GM19438 (cell line): ENCODE measurements around the gene MFAP4.

ENCODE experiments used
- ATAC-seq: cut with Tn5 transposase; IDR thresholded peaks from one replicate; pipeline ENCODE4 v1.9.1; 2021; ENCODE audit warnings: low read depth; ENCODE audit not compliant: unreplicated experiment

Gene MFAP4

DNA sequence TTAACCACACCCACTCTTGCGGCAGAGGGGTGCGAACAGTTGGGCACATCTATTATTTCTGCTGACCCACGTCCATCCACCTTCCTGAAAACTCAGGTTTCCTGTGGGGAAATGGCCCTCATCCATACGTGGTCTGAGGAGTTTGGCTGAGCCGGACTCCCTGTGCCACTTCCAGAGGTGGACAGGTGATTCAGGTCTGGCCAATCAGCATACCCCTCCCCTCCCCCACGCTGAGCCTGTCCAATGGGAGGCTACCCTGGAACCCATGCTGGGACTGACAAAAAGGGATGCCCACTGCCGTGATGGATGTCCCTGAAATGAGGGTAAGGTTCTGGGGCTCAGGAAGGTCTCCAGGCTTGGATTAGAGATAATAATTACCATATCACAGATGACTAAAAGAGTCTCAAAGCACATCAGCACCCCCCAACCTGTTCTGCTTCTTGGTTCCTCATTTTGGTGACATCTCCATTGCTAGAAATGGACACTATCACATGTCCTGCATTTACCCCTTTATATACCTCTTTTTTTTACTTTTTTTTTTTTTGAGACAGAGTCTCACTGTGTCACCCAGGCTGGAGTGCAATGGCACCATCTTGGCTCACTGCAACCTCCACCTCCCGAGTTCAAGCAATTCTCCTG is 14.0 kb downstream of the MFAP4 start:
- ATAC-seq: no peak

DNA sequence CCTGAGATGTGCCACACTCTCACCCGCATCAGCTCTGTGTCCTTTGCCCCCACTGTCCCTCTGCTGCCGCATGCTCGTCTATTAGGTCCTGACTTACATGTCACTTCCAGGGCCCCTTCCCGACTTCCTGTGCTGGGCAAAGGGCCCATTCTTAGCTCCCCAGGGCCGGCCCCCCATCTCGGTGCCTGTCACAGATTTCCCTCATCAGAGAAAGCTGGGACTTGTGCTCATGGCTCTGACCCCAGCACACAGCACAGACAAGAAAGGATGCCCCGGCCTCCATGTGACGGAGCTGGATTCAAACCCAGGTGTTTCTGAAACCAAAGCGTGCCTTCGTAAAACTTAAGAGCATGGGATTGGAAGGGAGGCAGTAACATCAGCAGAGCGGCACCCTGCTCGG is 14.6 kb downstream of the MFAP4 start:
- no peak for ATAC-seq

DNA sequence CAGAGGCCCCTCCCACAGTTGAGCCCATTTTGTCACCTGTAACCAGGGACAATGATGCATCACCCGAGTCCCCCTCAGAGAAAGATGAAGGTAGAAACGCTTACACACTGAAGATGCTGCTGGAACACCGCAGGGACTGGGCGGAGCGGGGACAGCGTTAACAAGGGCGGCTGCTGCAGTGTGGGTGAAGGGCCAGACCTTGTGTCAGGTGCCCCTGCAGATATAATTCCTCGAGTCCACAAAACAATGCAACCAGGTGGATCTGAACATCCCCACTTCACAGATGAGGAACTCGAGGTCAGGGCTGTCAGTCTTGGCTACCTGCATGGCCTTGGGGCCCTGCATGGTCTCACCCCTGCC is 15.0 kb downstream of the MFAP4 start:
- ATAC-seq: no peak

DNA sequence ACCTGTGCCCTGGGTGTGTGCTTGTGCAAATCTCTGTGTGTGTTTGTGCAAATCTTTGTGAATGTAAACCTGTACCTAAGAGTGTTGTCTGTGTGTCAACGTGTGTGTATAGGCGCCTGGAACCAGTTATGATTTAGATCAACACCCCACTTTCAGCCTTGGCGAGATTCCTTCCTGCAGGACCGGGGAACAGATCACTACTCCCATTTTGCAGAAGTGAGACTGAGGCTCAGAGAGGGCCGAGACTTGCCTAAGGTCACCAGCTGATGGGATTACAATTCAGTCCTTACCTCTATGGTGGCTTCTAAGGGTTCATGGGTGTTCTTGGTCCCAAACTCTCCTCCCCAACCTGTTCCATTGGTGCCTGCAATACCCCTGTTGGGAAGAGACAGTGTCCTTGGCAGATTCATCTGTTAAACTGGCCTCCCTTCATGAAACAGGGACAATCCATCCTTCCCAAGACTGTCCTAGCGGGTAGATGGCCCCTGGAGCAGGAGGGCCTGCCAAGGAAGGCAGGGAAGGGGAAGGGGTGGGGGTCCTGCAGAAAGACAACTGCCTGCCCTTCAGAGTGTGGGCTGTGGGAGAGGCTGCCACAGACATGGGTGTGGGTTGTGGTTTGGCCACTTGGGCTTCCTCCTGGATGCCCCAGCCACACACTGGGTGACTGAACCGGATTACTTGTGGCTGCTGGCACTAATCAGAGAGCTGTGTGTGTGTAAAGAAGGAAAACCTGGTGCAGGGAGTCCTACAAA is 15.6 kb downstream of the MFAP4 start:
- ATAC-seq: no peak

DNA sequence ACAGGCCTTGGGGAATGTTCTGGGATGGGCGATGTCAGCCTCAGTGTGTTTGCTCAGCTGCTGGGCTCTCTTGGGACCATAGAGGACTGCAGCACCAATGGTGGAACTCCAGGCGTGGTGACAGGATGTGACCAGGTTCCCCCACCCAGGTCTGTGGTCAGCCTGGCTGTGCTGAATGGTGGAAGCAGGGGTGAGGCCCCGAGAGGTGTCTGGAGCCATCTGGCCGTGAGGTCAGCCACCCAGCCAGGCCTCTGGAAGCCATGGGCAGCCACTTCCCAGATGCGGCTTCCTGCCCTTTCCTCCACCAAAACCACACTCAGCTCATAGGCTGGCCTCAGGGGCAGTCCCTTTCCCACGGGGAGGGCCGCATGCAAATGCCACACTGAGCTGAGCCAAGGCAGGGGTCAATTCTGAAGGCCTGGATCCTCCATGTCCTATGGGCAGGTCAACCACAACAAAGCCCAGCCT is 16.5 kb downstream of the MFAP4 start:
- peak; percentile 86 for ATAC-seq

DNA sequence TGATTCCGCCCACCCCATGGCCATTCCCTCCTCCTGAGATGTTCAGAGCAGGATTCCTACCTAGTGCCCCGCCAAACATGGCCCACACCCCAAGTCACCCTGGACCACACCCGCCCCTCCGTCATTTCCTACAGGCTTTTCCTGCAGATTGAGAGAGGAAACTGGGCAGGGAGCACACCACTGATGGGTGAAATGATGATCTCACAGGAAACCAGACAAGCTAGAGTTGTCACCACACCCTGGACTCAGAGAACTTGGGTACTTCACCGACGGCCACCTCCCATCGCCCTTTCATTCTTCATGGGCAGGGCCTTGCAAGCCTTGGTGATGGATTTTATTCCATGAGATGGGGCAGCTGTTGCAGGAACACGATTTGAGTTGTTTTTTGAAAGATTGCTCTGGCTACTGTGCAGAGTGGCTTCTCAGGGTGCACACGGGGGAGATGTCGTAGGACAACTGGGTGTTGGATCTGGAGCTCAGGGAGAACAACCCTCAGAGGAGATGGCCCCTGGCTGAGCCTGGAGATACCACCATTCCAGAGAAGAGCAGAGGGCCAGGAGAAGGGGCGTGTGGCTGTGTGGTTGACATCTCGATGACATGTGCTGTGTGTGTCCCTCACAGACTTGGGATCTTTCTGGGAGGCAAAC is 17.0 kb downstream of the MFAP4 start:
- ATAC-seq: peak; percentile 7

DNA sequence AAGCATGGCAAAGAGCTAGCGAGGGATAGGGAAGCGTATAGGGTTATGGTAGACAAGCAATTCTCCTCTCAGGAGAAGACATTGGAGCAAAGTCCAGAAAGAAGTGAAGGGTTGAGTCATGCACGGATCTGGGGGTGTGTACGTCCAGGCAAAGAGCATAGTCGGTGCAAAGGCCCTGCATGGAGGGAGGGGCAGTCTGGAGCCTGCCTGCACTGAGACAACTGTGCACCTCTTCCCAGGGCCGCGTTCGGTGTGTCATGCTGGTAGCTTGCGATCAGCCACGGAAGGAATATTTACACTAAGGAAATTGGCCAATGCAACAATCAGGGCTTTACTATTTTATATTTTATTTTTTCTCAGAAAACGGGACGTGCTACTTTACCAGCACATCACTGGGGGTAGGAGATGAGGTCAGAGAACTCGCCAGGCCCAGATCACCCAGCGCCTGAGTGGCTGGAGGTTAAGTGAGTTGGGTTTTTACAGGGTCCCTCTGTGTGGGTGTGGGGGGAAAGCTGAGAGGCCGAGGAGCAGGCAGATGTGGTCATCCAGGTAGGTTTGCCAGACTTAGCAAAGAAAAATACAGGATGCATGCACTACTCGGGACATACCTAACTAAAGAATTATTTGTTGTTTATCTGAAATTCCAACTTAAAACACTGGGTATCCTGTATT is 17.7 kb downstream of the MFAP4 start:
- ATAC-seq: no peak

DNA sequence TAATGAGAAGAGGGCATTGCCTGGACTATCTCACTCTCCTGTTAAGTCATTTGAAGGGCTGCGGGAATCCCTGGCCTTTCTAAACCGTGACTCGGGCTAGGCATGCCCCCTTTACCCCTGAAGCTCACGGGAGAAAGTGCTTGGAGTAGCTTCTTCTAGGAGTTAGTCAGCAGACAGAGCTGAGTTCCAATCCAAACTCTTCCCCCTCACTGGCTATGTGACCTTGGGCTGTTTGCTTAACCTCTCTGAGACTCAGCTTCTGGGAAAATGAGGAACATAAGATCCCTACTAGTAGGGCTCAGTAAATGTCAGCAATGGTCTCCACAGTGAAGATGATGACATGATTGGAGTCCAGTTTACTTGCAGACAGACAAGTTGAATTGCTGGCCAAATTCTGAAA is 18.8 kb downstream of the MFAP4 start:
- ATAC-seq: no peak

DNA sequence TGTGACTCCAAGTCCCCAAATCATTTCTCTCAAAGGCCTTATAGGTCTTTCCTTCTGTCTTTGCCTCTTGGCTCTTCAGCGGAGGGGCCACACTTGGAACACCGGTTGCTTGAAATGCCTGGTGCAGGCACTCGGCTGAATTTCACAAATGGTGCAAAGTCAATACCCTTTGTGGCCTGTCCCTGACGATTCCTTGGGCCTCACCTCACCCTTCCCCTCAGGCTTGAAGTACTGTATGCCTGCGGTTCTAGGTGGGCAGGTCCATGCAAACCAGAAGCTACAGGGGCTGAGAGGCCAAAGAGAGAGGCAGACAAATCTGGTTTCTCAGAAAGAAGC is 20.4 kb downstream of the MFAP4 start:
- no peak for ATAC-seq

DNA sequence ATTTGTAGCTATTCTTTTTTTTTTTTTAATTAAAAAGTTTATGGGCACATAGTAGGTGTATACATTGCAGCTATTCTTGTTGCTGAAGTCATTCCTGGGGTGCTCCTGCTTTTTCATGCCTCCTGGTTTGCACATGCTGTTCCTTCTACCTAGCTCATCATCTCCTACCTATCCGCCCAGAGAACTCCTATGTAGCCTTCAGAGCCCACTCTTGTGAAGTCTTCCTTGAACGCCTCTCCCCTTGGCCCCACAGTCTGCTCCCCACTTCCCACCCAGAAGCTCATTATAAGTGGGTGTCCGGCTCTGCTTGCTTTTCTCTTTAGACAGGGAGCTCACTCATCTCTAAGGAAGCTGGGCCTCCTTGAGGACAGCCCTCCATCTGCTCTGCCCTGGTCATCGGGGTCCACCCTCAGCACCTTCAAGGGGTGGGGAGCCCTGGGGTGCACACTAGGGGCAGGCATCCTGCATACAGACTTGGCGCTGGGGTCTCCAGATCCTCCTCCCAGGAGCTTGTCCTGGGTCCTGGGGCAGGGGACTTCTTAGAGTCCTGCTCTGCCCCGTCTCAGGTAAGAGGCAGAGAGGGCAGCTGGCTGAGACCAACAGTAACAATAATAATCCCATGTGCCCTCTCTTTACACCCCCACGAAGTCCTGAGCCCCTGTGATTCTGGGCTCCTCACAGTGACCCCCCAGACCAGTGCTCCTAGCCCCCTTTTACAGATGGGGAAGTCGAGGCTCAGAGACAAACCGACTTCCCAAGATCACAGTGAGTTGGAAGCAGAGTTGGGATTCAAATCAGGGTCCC is 21.0 kb downstream of the MFAP4 start:
- no peak for ATAC-seq

DNA sequence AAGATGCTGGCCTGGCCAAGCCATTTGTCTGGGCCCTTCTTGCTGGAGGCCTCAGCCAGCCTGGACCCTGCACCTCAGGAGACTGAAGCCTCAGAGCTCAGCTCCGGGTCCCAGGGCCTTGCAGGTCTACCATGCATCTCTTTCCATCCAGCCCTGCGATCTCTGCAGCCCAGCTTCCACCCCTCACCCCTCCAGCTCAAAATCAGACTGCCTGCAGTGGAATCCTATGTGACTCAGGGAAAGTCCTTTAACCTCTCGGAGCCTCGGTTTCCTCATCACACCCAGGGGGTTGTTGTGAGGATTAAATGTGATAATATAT is 21.5 kb downstream of the MFAP4 start:
- ATAC-seq: no peak

DNA sequence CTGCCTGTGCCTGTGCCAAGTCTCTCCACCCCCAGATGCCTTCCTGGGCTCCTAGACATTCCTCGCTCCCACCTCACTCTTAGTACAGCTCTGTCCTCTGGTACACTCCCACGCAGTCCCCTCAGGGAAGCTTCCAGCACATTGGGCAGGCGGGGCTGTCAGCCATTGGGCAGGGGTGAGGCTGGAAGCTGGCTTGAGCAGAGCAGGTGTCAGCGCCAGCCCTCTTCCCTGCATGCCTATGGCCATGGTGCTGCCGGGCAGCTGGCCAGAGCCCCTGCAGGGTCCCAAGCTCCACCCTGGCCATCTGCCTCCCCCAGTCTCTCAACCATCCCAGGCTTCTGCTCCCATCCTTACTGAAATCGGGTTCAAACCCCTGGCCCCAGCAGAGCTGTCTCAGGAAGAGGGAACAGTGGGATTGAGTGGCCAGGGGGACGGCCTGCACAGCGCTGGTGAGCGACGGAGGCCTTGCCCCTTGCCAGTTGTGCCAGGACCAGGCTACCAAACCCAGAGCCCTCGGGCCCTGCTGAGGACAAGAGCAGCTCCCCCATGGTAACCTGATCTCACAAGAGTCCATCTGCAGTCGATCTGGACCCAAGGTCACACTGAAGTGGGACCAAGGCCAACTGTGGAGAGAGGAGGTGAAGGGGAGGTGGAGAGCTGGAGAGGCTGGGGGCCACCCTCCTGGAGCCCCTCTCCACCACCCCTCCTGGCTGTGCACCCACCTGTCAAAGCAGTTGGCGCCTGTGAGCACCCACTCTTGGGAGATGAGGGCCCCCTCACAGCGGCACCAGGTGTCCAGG is 22.1 kb downstream of the MFAP4 start:
- no peak for ATAC-seq

DNA sequence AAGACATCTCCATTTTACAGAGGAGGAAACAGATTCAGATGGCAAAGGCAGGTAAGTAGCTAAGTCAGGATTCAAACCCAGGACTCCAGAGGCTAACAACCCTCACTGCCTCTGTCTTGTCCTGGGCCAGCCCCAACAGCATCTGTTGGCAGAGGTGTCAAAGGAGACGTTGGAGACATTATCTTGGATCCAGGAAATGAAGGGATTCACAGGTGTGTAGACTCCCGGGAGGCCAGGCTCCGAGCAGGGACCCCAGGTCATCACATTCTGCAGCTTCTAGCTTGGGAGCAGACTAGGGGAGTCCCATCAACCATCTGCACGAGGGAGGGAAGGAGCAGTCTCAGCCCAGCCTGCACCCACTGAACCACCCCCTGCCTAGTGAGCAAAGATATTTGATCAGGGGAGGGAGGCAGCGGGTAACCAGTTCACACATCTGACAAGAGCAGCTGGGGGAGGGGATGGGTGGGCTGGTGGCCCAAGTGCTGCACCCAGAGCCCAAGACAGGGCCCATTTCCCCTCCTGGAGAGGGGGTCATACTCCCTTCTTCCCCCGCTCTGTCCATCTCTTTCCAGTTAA is 23.4 kb downstream of the MFAP4 start:
- ATAC-seq: no peak

DNA sequence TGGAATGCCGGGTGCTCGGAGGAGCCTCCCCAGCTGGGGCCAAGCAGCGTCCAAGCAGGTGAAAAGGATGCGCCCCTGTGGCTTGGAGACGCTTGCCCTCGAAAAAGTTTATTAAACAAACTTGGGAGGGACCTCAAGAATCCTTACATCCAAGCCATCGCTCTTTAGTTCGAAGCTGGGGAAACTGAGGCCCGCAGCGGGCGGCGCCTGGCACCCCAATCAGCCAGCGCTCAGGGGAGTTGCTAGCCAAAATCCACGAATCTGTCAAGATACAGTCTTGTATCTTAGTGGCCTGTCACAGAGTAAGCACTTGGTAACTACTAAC is 23.9 kb downstream of the MFAP4 start:
- ATAC-seq: no peak

DNA sequence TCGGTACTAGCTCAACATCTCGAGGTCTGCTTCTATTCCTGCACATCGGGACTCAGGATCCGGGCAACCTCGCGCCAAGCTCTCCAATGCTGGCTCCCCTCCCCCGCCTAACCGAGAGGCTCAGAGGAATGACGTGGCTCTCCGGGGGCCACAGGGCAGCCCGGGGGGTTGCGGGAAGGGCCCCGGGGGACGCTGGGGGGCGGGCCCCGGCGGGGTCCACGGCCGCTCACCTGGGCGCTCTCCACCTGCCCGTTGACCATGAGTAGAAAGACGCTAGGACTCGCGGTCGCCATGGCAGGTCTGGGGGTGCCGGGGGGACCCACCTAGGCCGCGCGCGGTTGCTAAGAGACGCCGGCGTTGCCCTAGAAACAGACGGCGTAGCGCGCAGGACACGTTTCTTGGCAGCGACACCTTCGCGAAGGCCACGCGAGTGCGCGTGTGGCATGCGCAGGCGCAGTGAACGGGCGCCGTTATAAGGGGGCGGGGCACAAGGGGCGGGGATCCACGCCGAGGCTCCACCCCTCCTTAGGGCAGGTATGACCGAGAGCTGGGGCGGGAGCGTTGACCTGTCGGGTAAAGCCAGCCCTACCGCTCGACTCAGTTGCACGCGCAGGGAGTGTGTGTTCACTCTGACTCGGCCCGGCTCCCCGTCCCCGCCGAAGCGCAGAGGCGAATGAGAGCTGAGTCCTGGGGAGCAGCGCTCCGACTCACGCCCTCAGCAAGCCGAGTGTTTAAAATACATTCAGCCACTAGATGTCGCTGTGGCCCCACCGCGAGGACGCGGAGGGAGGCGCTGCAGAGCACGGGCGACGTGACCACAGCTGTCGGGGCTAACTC is 24.5 kb downstream of the MFAP4 start, which contains the start of gene B9D1:
Gene B9D1, minus strand, starts transcription at position 447 of the 837 bp plus-strand sequence. Its CDS starts 154 bp downstream, at position 293.
- ATAC-seq: peak; percentile 80

DNA sequence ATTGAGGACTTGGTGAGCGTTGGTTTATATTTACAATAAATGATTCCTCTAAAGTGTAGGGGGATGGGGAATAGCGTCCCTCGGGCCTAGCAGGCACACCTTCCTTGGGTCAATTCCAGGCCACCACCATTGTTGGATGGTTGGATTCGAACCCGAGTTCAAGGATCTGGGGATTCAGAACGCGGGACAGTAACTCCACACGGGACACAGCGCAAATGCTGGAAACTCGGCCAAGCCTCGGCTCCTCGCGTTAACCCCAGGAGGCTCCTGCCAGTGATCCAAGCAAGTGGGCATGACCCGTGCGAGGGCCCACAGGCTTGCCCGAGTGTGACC is 25.1 kb downstream of the MFAP4 start:
- ATAC-seq: no peak

DNA sequence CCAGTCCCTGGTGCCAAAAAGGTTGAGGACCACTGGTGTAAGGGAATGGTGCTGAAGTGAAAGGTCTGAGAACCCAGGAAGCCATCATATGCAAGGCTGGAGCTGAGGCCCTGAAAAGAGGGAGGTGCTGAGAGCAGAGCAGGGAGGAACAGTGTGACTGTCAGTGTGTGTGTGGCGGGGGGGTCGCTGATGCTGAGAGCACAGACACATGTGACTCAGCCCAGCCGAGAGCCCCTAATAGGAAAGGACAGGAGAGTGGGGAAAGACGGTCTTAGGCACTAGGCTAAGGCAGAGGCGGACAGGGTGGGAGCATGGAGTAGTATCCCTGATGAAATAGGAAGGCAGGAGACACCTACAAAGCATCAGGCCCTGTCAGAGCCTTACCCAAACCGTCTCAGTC is 25.7 kb downstream of the MFAP4 start:
- no peak for ATAC-seq

DNA sequence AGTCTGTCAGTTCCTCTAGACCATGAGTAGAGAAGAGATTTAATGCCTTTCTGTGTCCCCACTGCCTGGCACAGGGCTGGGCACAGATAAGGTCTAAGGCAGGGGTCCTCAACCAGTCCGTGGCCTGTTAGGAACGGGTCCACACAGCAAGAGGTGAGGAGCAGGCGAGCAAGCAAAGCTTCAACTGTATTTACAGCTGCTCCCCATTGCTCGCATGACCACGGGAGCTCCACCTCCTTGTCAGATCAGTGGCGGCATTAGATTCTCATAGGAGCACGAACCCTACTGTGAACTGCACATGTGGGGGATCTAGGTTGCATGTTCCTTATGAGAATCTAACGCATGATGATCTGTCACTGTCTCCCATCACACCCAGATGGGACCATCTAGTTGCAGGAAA is 26.2 kb downstream of the MFAP4 start:
- ATAC-seq: no peak

DNA sequence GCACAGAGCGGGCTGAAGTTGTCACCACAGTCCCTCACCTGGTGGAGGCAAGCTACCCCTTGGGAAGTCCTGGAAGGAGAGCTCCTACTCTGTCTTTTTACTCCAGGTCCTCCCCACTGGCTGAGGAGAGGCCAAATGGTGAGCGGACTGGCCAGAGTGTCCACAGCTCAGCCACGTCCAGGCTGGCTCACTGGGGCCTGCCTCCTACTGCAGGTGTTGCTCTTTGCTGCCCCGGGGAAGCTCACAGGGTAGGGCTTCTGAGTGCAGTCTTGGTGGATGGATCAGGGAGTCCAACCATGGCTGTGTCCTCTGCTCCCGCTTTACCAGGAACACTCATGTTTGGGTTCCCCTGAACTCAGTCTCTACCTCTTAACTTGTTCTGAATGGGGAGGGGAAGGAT is 27.1 kb downstream of the MFAP4 start:
- no peak for ATAC-seq
